AG08396 (cell line): ENCODE measurements around the gene SCTR.
"Not testable (repeated sequence)": the region's sequence is repeated elsewhere in the genome, so short reads cannot be mapped to it uniquely, and the experiment has no call there.

Experiments
- DNase-seq: peaks from one replicate; pipeline ENCODE4 v3.0.0; 2012; ENCODE audit warnings: low spot score, mixed read lengths

The SCTR gene

GRCh38 chr2:119408221-119408619, 116.1 kb downstream of the SCTR start:
- DNase-seq = no peak

- DNase-seq = peak; percentile 77
Measured at GRCh38 chr2:119407430-119408220, 116.7 kb downstream of the SCTR start.

GRCh38 chr2:119405151-119405550, 119.1 kb downstream of the SCTR start:
- no peak for DNase-seq

- not testable (repeated sequence) for DNase-seq
Measured at GRCh38 chr2:119403618-119404017, 120.7 kb downstream of the SCTR start.

GRCh38 chr2:119402645-119403560, 121.4 kb downstream of the SCTR start:
- DNase-seq = no peak

- DNase-seq = no peak
Measured at GRCh38 chr2:119402106-119402505, 122.2 kb downstream of the SCTR start.

GRCh38 chr2:119397196-119397595, 127.1 kb downstream of the SCTR start:
- no peak for DNase-seq

GRCh38 chr2:119393971-119394748, 130.1 kb downstream of the SCTR start:
- DNase-seq = no peak
